Fibroblast of skin of scalp (primary cell): ENCODE results near the gene HMGN5.

Source experiments
- DNase-seq: peaks from one replicate; pipeline ENCODE4 v3.0.0-alpha.2; 2013

The HMGN5 gene

DNA sequence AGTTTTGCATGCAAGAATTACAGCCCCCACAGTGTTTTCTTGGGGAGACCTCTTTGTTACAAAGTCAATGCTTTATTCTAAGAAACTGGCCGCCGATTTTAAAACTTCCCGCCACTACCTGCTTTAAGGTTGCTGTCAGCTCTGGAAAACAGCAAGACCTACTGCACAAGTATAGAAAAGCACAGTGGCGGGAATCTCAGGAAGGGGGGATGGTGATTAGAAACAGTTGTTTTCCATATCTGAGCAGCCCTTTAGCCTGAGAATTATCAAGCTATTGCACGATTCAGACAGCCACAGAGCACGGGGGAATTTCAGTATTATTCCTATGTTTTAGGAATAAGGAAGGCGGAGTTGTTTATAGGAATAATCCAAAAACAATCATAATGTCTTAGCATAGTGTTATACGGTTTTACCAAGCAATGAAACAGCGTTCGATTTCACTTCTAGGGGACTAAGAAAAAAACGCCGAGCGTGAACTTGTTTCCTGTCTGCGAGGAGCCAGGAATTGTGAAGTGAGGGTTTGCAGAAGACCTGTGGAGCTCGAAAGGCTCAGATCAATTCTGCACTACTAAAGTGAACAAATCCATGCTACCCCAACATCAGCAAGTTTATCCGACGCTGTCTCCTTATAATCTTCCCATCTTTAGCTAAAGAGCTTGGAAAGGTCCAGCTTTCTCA lies 81.3 kb downstream of the HMGN5 start:
- DNase-seq: no peak

DNA sequence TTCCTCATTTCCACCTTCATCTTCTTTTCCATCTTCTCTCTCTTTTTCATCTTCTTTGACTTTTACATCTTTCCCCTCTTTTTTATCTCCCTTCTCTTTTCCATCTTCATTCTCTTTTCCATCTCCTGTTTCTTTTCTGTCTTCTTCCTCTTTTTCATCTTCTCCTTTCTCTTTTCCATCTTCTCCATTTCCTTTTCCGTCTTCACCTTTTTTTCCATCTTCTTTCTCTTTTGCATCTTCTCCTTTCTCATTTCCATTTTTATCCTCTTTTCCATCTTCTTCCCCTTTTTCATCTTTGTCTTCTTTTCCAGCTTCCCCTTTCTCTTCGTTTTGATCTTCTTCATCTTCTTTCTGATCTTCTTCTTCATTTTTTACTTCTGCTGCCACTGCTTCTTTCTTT lies 87.0 kb downstream of the HMGN5 start:
- no peak for DNase-seq

DNA sequence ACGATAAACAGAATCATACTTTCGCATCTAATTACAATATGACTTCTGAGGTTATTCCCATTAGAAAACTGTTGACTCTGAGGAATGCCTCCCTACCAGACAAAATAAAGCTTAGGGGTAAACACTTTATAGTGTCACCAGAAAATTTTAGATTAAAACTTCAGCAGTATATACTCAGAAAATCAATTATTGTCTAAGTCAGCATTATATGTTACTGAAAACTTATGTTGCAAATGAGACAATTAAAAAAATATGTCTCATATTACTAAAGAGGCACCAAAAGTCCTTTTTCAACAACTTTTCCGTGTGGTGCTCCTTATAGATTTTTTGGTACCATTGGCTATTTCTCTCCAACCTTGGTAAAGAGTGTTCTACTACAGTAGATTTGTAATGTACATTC lies 91.4 kb downstream of the HMGN5 start:
- no peak for DNase-seq

DNA sequence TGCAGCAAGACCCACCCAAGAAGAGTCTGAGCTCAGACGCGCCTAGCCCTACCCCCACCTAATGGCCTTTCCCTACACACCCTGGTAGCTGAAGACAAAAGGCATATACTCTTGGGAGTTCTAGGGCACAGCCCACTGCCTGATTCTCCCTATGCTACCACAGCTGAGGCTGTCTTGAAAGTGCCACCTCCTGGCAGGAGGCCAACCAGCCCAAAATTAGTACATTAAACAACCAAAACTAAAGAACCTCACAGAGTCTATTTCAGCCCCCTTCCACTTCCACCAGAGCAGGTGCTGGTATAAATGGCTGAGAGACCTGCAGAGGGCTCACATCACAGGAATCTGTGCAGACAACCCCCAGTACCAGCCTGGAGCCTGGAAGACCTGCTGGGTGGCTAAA lies 119.1 kb downstream of the HMGN5 start:
- DNase-seq: no peak
